Islet of Langerhans (tissue), 1 donor: Measurements from ENCODE around the gene NRL.
A peak's percentile ranks its signal among the peaks of the same experiment; 100 is the strongest.

Source experiments
- FAIRE-seq: peaks from one replicate; lab custom pipeline; 2011; peaks lifted over from hg19 to GRCh38; lab: Jason Lieb, UNC

The NRL gene

GRCh38 chr14:24144451-24144850 lies 29.7 kb upstream of the NRL start:
- no peak for FAIRE-seq

- FAIRE-seq = no peak
These were observed 28.8 kb upstream of the NRL start for GRCh38 chr14:24143511-24143910.

- FAIRE-seq = peak; percentile 76
These were observed 26.5 kb upstream of the NRL start, which contains the start of gene EMC9 for GRCh38 chr14:24141097-24141880. TSS of gene EMC9 (minus strand) at chr14:24141591. CDS start at chr14:24141304, 287 bp downstream.

- no peak for FAIRE-seq
These were observed 24.7 kb upstream of the NRL start for GRCh38 chr14:24139272-24139934.

- FAIRE-seq = no peak
These were observed 23.9 kb upstream of the NRL start for GRCh38 chr14:24138396-24139271.

GRCh38 chr14:24137529-24138395 lies 23.0 kb upstream of the NRL start:
- FAIRE-seq = no peak

- FAIRE-seq = no peak
These were observed 22.2 kb upstream of the NRL start for GRCh38 chr14:24136684-24137528.

GRCh38 chr14:24135834-24136683 lies 21.3 kb upstream of the NRL start, which contains the start of gene PSME1:
TSS of gene PSME1 (plus strand) at chr14:24136194. CDS start at chr14:24136263, 69 bp downstream.
- no peak for FAIRE-seq

GRCh38 chr14:24135584-24135833 lies 20.8 kb upstream of the NRL start:
- no peak for FAIRE-seq

GRCh38 chr14:24133735-24134134 lies 19.0 kb upstream of the NRL start:
- no peak for FAIRE-seq

GRCh38 chr14:24132976-24133375 lies 18.2 kb upstream of the NRL start:
- FAIRE-seq = no peak

- no peak for FAIRE-seq
These were observed 17.4 kb upstream of the NRL start for GRCh38 chr14:24132061-24132685.

- no peak for FAIRE-seq
These were observed 16.8 kb upstream of the NRL start for GRCh38 chr14:24131549-24131966.

GRCh38 chr14:24130717-24131548 lies 16.2 kb upstream of the NRL start:
- FAIRE-seq = no peak

- no peak for FAIRE-seq
These were observed 15.6 kb upstream of the NRL start, which contains the start of gene FITM1 for GRCh38 chr14:24130380-24130716. TSS of gene FITM1 (plus strand) at chr14:24130659. CDS start at chr14:24131564, 905 bp downstream.

GRCh38 chr14:24129410-24129998 lies 14.8 kb upstream of the NRL start:
- FAIRE-seq = no peak

GRCh38 chr14:24127673-24128072 lies 12.9 kb upstream of the NRL start:
- no peak for FAIRE-seq

GRCh38 chr14:24126939-24127338 lies 12.2 kb upstream of the NRL start:
- FAIRE-seq = no peak
